Astrocyte (in vitro differentiated cells and primary cell): ENCODE data around the gene CACNA2D1. TPM values are rescaled to one million over a fixed set of nuclear protein-coding genes. Genes with fewer than 3 reads are reported as not detected.
A peak's percentile ranks its signal among the peaks of the same experiment; 100 is the strongest.

Source experiments
- DNase-seq: peaks from one replicate; pipeline ENCODE4 v3.0.0-alpha.2; 2010; ENCODE audit warnings: low read depth
- FAIRE-seq: peaks from 2 replicates; lab custom pipeline; 2011; peaks lifted over from hg19 to GRCh38; lab: Jason Lieb, UNC
- H2AFZ ChIP-seq: 2 replicates; pipeline ENCODE4 v1.6.0; 2012; ENCODE audit warnings: low read depth, low read length, inconsistent platforms
- H3K27ac ChIP-seq: 2 replicates; pipeline ENCODE4 v1.5.1; 2011; ENCODE audit warnings: low read depth, low read length, inconsistent platforms
- H3K27me3 ChIP-seq: 2 replicates; pipeline ENCODE4 v1.6.0; 2011; ENCODE audit warnings: low read length, inconsistent platforms; ENCODE audit not compliant: insufficient read depth
- H3K36me3 ChIP-seq: 2 replicates; pipeline ENCODE4 v1.5.1; 2011; ENCODE audit warnings: low read length, inconsistent platforms; ENCODE audit not compliant: insufficient read depth
- H3K4me1 ChIP-seq: 2 replicates; pipeline ENCODE4 v1.5.1; 2011; ENCODE audit warnings: low read length, inconsistent platforms; ENCODE audit not compliant: insufficient read depth
- H3K4me2 ChIP-seq: 2 replicates; pipeline ENCODE4 v1.6.0; 2012; ENCODE audit warnings: low read length, inconsistent platforms
- H3K4me3 ChIP-seq: 2 replicates; pipeline ENCODE4 v1.5.1; 2011; ENCODE audit warnings: low read depth, mild to moderate bottlenecking, low read length, inconsistent platforms; ENCODE audit not compliant: insufficient read depth
- H3K79me2 ChIP-seq: 2 replicates; pipeline ENCODE4 v1.6.0; 2012; ENCODE audit warnings: mild to moderate bottlenecking, low read length, inconsistent platforms; ENCODE audit not compliant: insufficient read depth
- H3K9ac ChIP-seq: 2 replicates; pipeline ENCODE4 v1.6.0; 2012; ENCODE audit warnings: mild to moderate bottlenecking, low read length, inconsistent platforms
- H3K9me3 ChIP-seq: 2 replicates; pipeline ENCODE4 v1.5.1; 2012; ENCODE audit warnings: low read depth, mild to moderate bottlenecking, low read length, inconsistent platforms; ENCODE audit not compliant: insufficient read depth
- H4K20me1 ChIP-seq: 2 replicates; pipeline ENCODE4 v1.6.0; 2012; ENCODE audit warnings: low read length, inconsistent platforms; ENCODE audit not compliant: insufficient read depth
- H3K27ac Mint-ChIP-seq: one replicate; pipeline ENCODE4 v1.8.0; 2021; ENCODE audit warnings: mild to moderate bottlenecking, mixed read lengths; ENCODE audit not compliant: unreplicated experiment
- H3K27me3 Mint-ChIP-seq: one replicate; pipeline ENCODE4 v1.8.0; 2021; ENCODE audit warnings: low read depth, mixed read lengths; ENCODE audit not compliant: unreplicated experiment
- H3K36me3 Mint-ChIP-seq: one replicate; pipeline ENCODE4 v1.8.0; 2021; ENCODE audit warnings: low read depth, mixed read lengths; ENCODE audit not compliant: unreplicated experiment
- H3K4me1 Mint-ChIP-seq: one replicate; pipeline ENCODE4 v1.8.0; 2021; ENCODE audit warnings: low read depth, mixed read lengths; ENCODE audit not compliant: unreplicated experiment
- H3K4me3 Mint-ChIP-seq: one replicate; pipeline ENCODE4 v1.8.0; 2021; ENCODE audit warnings: mild to moderate bottlenecking, moderate library complexity, mixed read lengths; ENCODE audit not compliant: unreplicated experiment
- H3K9me3 Mint-ChIP-seq: one replicate; pipeline ENCODE4 v1.8.0; 2021; ENCODE audit warnings: mild to moderate bottlenecking, mixed read lengths; ENCODE audit not compliant: unreplicated experiment
- CTCF ChIP-seq: IDR thresholded peaks from 2 replicates; pipeline ENCODE4 v1.5.1; 2011; ENCODE audit warnings: low read depth, mild to moderate bottlenecking, inconsistent platforms, low read length, moderate library complexity; ENCODE audit not compliant: insufficient read depth
- EZH2 ChIP-seq: IDR thresholded peaks from 2 replicates; pipeline ENCODE4 v1.6.1; 2012; ENCODE audit warnings: mild to moderate bottlenecking, low read length, inconsistent platforms; ENCODE audit not compliant: insufficient read depth
- total RNA-seq: library from RNA; stranded (reverse); gene quantifications from 2 replicates; pipeline ENCODE4 v1.2.1, GENCODE V29; 2021

Gene CACNA2D1
- total RNA-seq, 1 donor from 2014 or later, result 53.4 TPM

- Mint-ChIP-seq H3K4me3 (no peak overlapping the region), H3K4me1 (peaks cover 10% of the 10 kb centered on the region), H3K27me3 (no peaks in the 10 kb centered on the region), H3K36me3 (no peaks in the 10 kb centered on the region), H3K27ac (no peak overlapping the region), H3K9me3 (no peaks in the 10 kb centered on the region)
- Histone ChIP-seq H3K4me1 (no peaks in the 10 kb centered on the region), H3K9me3 (no peaks in the 10 kb centered on the region), H3K4me3 (no peak overlapping the region), H3K27ac (no peak overlapping the region), H4K20me1 (no peaks in the 10 kb centered on the region), H3K36me3 (no peaks in the 10 kb centered on the region), H3K9ac (no peak overlapping the region), H3K4me2 (no peak overlapping the region), H3K27me3 (no peaks in the 10 kb centered on the region), H3K79me2 (no peaks in the 10 kb centered on the region), H2AFZ (no peak overlapping the region)
- no peak for DNase-seq
- TF ChIP-seq CTCF (no peak), EZH2 (no peak)
- no peak for FAIRE-seq
These were observed 312.4 kb downstream of the CACNA2D1 start for GRCh38 chr7:82131215-82131614.

GRCh38 chr7:82129091-82129490, 314.5 kb downstream of the CACNA2D1 start:
- Histone ChIP-seq H4K20me1 (no peaks in the 10 kb centered on the region), H3K9me3 (no peaks in the 10 kb centered on the region), H3K27ac (no peak overlapping the region), H3K4me1 (no peaks in the 10 kb centered on the region), H2AFZ (no peak overlapping the region), H3K27me3 (no peaks in the 10 kb centered on the region), H3K9ac (no peak overlapping the region), H3K4me3 (no peak overlapping the region), H3K4me2 (no peak overlapping the region), H3K79me2 (no peaks in the 10 kb centered on the region), H3K36me3 (no peaks in the 10 kb centered on the region)
- Mint-ChIP-seq H3K27me3 (no peaks in the 10 kb centered on the region), H3K4me3 (no peak overlapping the region), H3K9me3 (no peaks in the 10 kb centered on the region), H3K4me1 (peaks cover 15% of the 10 kb centered on the region), H3K27ac (no peak overlapping the region), H3K36me3 (peaks cover 4% of the 10 kb centered on the region)
- FAIRE-seq, result no peak
- TF ChIP-seq EZH2 (no peak), CTCF (no peak)
- DNase-seq, result no peak

- no peaks in the 10 kb centered on the region for H3K27me3 Mint-ChIP-seq
- Histone ChIP-seq H3K4me2 (no peak overlapping the region), H3K9ac (no peak overlapping the region), H3K4me3 (no peak overlapping the region), H2AFZ (no peak overlapping the region), H3K79me2 (no peaks in the 10 kb centered on the region), H3K9me3 (no peaks in the 10 kb centered on the region), H4K20me1 (no peaks in the 10 kb centered on the region), H3K27ac (no peak overlapping the region), H3K4me1 (no peaks in the 10 kb centered on the region), H3K36me3 (no peaks in the 10 kb centered on the region), H3K27me3 (no peaks in the 10 kb centered on the region)
- TF ChIP-seq CTCF (no peak), EZH2 (no peak)
- H3K9me3 Mint-ChIP-seq, result no peaks in the 10 kb centered on the region
- H3K27ac Mint-ChIP-seq, result peak overlapping the region; percentile 34
- FAIRE-seq, result no peak
- no peak overlapping the region for H3K4me3 Mint-ChIP-seq
- no peak for DNase-seq
- H3K36me3 Mint-ChIP-seq, result peaks cover 6% of the 10 kb centered on the region
- peaks cover 15% of the 10 kb centered on the region for H3K4me1 Mint-ChIP-seq
These were observed 315.0 kb downstream of the CACNA2D1 start for GRCh38 chr7:82128546-82128945.
